GM21723 (cell line): Measurements from ENCODE around the gene AAMP.

Source experiments
- ATAC-seq: cut with Tn5 transposase; IDR thresholded peaks from one replicate; pipeline ENCODE4 v1.9.1; 2021; ENCODE audit warnings: mild to moderate bottlenecking, moderate library complexity; ENCODE audit not compliant: unreplicated experiment

Gene AAMP

DNA sequence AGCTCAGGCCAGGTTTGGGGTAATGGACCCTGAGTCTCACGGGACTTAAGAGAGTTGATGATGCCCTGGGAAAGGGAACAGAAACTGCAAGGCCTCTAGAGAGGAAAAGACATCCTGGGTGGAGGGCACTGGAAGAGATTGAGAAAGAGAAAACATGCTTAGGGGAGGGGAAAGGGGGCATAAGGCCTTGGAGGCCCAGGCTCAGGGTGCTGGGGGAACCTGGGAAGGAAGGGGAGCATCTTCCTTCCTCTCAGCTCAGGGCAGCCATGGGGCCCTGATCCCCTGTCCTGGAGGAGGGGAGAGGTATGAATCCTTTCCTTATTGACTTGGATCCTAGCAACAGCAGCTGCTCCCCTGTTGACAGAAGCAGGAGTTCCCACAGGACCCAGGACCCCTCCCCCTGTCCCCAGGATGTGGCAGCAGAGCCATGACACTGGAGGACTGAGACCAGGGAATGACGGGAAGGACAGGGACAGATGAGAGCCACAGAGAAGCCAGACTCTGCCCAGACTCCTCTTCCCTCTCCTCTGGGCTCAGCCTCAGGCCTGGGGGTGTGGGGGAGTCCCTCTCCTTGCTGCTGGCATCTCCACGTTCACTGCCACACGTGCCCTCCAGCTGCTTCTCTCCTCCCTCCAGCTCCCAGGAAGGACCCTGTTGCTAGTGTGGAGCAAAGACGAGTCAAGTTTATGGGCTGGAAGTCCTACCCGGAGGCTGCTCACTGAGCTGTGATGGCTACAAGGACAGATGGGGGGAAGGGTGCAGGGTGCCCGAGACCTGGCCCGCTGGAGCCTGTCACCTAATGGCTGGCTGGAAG is 8.3 kb downstream of the AAMP start:
- no peak for ATAC-seq

DNA sequence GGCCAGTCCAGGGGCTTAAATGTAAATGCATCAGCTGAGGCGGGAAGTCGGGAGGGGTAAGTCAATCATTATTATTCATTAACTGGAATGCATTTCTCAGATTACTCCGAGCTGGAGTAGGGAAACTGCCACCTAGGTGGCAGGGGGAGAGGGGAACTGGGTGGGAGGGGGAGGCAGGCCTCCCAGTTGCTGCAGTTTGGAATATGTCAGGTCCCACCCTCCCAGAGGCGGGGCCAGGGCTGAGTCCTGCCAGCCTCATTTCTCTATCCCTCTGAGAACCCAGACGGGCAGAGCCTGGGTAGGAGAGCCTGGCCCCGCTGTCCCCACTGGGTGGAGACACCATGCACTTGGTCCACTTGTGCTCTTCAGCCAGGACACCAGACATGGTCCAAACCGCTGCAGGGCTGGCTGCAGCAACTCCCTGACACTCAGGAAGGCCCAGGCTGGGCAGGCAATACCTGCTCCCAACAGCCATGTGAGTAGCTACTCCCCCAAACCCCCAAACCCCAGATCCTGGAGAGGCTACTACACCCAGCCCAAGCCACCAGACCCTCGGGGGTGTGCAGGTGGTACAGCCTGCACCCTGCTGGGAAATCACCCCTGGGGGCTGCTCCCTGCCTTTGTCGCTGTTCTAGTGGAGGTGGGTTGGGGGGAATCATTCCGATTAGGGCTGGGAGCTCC is 9.1 kb downstream of the AAMP start, which contains the start of gene GPBAR1:
TSS of gene GPBAR1 (plus strand) at position 274 of the 681 bp plus-strand sequence. CDS start 1,710 bp downstream, outside the sequence.
- no peak for ATAC-seq

DNA sequence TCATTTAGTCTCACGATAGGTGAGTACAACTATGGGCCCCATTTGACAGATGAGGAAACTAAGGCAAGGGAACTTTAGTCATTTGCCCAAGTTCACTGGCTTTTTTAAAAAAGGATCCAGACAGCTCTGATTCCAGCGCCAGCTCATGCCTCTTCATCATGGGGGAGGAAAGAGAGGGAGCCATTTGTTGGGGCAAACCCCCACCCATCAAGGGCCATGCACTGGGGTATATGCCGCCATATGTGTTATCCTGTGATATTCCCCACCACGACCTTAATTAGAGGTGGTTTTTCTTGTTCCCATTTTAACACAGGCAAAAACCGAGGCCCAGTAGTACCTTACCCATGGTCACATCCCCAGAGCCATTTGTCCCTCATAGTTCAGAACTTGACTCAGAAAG is 9.8 kb downstream of the AAMP start:
- ATAC-seq = no peak

DNA sequence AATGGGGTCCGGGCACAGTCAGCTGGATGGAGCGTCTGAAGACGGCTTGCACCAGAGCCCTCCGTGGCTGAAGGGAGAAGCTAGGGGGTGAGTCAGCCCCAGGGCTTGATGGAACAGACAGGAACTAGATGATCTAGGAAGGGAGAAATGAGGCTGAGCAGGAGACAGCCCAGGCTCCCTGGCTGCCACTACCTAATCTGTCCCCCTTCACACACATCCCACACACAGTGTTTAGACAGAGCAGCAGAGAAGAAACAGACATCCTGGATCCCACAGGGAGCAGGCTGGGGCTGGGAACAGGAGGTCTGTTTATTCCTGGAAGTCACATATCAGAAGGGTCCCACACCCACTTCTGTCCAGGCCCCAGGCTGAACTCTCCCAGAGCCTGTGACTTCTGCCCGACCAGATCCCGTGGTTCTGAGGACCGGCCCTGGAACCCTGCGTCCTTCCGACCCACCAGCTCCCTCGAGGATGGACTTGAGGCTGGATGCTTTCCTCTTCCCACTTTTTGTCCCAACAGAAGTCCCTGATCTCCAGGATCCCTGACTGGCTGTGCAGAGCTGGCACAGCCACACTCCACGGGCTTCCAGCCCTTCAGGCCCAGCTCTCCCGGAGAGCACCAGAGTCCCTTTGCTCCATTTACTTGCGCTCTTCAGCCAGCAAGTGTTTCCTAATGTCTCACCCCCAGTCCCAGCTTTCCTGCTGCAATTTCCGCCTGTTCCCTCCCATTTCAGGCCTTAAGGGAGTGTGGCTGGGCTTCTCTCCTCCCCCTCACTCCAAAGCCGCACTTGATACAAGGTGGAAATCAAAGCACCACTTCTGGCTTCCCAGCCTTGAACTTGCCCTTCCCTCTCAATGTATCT is 10.6 kb downstream of the AAMP start:
- no peak for ATAC-seq

DNA sequence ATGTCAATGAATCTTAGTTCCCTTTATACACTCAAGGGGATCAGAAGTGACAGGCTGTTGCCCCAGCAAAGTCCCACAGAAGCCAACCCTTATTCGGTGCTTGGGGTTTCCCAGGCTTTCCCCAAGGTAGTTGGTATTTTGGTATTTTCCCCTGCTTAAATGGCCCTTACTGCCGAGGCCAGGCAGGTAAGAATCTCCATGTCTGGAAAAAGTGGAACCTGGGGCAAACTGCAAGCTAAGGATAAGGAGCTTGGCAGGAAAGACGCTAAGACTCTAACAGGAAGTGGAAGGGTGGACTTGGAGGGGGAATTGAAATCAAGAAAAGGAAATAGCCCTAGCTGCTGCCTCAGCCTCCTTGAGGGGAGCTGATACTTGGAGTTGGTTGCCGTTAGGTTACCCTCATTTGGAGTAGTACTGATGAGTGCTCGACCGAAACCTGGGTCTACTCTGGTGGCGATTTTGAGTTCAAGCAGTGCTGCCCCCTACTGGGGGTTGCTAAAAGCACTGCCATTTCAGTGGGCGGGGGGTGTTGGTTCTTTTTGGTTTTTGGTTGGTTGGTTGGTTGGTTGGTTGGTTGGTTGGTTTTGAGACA is 12.5 kb downstream of the AAMP start:
- peak; percentile 86 for ATAC-seq

DNA sequence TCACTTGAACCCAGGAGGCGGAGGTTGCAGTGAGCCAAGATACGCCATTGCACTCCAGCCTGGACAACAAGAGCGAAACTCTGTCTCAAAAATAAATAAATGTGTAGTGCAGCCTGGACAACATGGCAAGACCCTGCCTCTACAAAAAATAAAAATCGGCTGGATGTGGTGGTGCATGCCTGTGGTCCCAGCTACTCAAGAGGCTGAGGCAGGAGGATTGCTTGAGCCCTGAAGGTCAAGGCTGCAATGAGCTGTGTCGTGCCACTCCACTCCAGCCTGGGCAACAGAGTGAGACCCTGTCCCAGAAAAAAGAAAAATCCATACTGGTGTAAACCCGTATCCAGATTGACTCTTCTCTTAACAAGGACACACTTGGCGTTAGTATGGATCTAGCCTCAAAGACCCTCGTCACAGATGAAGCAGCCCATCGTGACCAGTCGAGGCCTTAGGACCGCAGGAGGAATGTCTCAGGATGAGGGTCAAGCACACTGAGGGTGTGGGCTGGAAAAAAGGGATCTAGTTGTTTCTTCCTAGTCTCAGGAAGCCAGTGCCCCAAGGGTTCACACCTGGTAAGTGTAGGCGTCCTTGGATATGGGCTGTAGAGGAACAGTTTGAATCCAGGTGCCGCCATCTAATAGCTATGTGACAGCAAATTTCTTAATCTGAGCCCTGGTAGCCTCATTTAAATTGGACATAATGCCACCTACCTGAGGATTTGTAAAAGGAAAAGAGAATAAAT is 13.2 kb downstream of the AAMP start:
- no peak for ATAC-seq

DNA sequence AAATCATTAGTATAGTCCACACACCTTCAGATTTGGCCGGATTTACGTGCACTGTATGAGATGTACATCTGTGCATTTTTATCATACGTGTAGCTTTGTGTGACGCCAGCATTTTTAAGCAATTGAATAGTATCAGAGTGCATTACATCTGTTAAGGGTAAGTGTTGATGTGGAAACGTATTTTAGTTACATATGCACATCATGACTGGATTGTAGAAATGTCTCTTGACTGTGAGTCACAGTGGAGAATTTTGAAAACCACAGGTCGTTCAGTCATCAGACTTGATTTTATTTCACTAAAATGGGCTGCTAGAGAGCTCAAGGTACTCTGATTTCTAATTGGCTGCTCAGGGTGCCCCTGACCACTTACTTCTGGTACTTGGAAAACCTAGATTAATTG is 14.5 kb downstream of the AAMP start:
- no peak for ATAC-seq

DNA sequence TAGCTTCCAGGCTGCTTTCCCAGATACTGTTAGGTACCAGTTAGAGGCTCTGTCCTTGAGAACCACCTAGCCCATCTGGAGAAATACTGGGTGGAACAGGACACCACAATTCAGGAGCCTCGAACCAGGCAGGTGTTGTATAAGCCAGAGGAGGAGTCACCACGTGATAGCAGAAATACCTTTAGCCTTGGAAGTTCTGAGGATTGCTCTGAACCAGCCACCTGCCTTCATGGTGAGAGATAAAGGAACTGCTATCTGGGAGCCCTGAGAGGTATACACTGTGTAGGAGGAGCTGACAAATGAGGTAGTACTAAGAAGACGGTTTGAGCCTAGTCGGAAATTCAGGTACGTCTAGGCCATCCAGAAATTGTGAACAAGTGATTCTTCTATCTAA is 16.7 kb downstream of the AAMP start:
- ATAC-seq = no peak

DNA sequence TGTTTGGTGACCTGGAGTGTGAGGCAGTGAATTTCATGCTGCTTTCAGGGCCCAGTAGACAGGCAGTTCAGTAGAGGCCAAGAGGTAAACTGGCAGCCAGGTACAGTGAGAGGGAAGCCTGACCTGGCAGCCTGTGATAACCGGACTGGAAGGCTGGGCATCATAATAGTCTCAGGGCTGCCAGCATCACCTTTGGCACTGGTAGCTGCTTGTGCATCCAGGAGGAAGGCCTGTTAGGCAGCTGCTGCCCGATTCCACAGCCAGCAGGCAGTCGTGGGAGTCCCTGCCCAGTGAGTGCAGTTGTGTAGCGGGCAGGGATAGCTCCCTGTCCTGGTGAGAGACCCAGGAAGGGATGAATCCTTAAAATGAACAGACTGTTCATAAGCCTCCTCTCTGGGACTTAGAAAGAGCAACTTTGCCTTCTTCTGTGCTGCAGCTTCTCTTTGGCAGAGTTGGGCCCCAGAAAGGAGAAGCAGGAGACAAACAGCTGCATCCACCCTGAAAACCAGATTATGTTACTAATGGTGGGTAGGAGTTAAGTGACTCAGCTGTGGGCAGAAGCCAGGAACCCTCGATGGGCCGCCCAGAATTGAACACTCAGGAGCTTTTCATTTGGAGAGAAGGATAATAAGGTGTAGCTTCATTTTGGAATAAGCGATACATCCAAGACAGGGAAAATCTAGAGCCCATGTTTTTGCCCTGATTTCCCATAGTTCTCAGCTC is 17.3 kb downstream of the AAMP start:
- ATAC-seq = no peak

DNA sequence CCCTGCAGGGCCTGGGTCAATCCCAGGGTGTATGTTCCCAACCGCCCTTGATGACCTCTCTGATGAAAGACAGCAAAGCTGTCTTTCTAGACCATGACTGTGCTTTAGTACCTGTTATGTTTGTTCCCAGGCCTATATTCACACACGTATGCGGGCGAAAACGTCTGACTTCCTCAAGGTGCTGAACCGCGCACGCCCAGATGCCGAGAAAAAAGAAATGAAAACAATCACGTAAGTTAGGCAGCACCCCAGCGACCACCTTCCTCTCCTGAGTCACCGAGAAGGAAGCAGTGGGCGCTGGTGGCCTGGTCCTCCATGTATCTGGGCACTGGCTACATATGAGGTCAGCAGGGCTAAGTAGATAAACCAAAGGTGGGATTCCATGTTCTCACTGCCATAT is 20.2 kb downstream of the AAMP start:
- no peak for ATAC-seq

DNA sequence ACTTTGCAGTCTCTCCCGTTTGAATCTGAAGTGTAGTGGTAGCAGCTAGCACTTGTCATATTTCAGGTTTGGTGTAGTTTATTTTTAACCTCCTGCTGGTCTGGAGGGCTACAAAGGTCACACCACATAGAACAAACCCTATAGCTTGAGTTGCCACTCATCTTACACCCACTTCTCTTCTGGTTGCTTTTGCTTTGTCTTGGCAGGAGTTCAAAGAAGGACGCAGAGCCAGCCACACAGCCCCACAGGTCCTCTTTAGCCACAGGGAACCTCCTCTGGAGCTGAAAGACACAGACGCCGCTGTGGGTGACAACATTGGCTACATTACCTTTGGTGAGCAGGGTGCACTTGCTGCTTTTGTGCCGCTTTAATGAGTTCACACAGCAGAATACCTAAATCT is 24.7 kb downstream of the AAMP start:
- ATAC-seq = no peak

DNA sequence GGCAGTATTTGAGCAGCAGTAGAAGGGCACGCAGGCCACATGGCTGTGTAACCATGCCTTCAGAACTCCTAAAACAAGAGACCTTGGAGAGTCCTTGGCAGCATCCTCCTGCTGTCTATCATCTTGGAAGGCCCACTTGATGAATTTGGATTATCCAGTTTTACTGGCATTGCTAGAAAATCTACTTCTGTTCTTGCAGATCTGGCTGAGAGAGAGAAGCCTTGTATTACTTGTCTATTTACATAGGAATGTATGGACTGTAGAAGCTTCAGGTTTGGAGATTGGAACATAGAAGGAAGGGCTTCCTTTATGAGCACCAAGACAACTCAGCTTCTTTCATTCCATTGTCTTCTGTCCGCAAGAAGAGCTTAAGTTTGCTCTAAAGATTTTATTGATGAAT is 25.3 kb downstream of the AAMP start:
- no peak for ATAC-seq

DNA sequence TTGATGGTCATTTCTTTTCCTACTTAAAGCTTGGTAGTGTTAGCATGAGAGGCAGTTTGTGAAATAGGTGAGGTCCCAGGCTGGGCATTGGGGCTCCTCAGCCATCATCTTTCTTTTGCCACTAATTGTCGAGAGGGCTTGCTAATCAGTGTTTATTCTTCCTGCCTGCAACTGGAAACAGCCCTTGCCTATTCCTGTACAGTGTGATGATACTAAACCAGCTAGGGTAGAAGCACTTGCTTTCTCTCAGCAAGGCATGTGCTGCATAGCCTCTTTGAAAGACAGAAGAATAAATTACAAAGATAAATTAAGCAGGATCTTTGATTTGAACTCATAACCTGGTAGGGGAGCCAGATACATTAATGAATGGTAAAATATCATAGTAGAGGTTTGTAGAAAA is 25.7 kb downstream of the AAMP start:
- ATAC-seq = no peak

DNA sequence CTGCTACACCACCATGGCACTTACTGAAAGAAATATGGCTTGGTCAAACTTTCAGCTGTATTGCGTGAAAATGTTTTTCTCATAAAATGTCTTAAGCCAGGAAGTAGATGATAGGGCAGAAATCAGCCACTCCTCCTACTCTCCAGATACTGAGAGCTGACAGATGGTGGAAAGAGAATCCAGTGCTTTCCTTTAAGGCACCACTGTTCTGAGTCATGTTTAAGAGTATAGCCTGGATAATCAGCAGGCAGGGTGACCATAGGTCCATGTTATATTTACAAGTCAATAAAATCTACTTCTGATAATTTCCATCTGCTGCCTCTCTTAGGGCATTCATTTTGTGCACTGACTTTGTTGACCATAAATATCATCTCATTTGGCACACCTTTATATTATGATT is 31.1 kb downstream of the AAMP start:
- no peak for ATAC-seq

DNA sequence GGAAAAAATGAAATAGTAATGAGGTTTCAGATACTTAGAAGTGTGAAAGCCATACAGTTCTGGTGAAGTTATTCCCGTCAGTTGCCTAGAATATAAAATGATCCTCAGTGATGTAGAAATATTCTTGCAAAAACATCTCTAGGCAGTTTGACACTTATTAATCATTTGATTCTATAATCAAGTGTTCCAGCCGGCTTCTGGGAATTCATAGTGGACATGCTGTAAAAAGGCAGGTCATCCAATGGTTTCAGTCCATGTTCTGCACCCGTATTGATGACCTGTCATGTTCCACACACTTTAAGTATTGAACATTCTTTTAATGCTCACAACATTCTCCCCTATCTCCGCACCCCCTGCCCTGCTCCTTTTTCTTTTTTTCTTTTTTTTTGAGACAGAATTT is 33.1 kb downstream of the AAMP start:
- ATAC-seq = no peak

DNA sequence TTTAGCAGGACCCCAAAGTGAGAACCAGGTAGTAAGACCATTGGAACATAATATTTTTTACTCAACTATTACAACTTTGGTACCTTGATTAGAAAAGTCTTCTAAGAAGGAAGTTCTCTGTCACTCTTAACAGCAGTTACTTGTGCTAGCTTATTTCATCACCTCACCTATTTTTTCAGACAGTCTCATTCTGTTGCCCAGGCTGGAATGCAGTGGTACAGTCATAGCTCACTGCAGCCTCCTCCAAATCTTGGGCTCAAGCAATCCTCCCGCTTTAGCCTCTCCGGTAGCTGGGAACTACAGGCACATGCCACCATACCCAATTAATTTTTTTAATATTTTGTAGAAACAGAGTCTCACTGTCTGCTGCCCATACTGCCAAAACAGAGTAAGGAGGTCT is 34.9 kb downstream of the AAMP start:
- ATAC-seq = no peak

DNA sequence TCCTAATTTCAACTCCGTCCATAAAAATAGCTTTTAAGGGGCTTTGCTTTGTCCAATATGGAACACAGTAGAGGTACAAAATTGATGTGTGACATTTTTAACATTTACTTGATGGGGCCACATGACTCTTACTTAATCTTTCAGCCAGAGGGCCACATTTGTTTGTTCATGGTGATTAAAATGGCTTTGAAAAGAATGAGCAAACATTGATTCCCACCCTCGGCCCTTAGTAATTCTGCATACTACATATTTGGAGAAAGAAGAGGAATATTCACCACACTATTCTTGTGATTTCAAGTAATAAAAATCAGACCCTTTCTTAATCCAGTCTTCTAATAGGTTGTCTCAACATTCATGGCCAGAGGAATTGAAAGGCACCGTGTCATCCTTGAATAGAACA is 35.4 kb downstream of the AAMP start:
- no peak for ATAC-seq

DNA sequence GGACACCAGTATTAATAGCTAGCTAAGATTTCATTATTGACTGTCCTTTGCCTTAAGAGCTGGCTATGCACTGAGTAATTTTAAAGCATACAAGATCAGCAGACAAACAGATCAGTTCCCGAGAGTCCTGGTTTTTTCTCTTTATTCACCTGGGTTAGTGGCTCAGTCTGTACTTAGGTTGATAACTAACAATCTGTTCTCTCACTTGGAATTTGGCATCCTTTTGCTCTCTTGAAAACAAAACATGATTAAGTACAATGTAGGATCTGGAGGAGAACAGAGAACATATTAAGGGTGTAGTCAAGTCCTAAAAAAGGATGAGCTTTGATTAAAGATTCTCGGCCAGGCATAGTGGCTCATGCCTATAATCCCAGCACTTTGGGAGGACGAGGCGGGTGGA is 36.4 kb downstream of the AAMP start:
- ATAC-seq = no peak

DNA sequence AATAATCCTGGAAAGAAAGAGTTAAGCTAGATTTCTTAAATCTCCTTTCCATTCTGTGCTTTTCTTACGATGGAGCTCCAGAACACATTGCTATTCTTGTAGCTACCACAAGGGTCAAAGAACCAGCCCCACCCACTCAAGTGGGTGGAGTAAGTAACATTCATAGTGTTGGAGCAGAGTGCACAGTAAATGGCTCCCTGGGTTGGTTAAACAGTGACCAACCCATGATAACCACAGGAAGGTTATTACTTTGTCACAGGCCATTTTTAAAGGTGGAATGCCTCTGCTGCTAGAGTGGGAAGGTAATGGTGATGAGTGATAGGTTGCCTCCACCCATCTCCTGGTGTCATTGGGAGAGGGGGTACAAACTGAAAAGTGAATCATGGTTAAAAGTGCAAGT is 39.1 kb downstream of the AAMP start:
- no peak for ATAC-seq

DNA sequence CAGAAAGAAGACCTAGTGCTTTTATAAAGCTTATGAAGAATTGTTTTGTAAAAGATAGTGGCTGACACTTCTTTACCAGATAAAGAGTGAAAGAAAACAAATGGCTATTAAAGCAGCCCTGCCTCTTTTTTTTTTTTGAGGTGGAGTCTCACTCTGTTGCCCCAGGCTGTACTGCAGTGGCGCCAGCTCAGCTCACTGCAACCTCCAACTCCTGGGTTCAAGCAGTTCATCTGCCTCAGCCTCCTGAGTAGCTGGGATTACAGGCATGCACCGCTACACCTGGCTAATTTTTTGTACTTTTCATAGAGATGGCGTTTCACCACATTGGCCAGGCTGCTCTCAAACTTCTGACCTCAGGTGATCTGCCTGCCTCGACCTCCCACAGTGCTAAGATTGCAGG is 40.1 kb downstream of the AAMP start:
- ATAC-seq = no peak
